NCI-H1048 (cell line): ENCODE results near the gene BIVM.
A peak's percentile ranks its signal among the peaks of the same experiment; 100 is the strongest.
"Not testable (repeated sequence)": the region's sequence is repeated elsewhere in the genome, so short reads cannot be mapped to it uniquely, and the experiment has no call there.

Source experiments
- DNase-seq: peaks from one replicate; lab custom pipeline; 2025; lab: John Stamatoyannopoulos, UW

The BIVM gene

GRCh38 chr13:102798581-102799425 lies at the start of gene BIVM, which contains the start of gene POGLUT2:
TSS of gene BIVM (plus strand) at chr13:102799119. CDS start at chr13:102807268, 8,149 bp downstream.
TSS of gene POGLUT2 (minus strand) at chr13:102798976. CDS start at chr13:102798670, 306 bp downstream.
- peak; percentile 87 for DNase-seq

GRCh38 chr13:102751886-102752285 lies 47.0 kb upstream of the BIVM start:
- no peak for DNase-seq

GRCh38 chr13:102757006-102757405 lies 41.9 kb upstream of the BIVM start:
- DNase-seq: no peak

- DNase-seq: no peak
Measured at GRCh38 chr13:102758842-102759241, 40.1 kb upstream of the BIVM start.

- DNase-seq: no peak
Measured at GRCh38 chr13:102761071-102761470, 37.8 kb upstream of the BIVM start.

GRCh38 chr13:102763741-102764140 lies 35.2 kb upstream of the BIVM start:
- no peak for DNase-seq

- DNase-seq: no peak
Measured at GRCh38 chr13:102768909-102769308, 30.0 kb upstream of the BIVM start.

- DNase-seq: no peak
Measured at GRCh38 chr13:102769679-102770078, 29.2 kb upstream of the BIVM start.

- DNase-seq: no peak
Measured at GRCh38 chr13:102770435-102770834, 28.5 kb upstream of the BIVM start.

- no peak for DNase-seq
Measured at GRCh38 chr13:102771298-102772041, 27.4 kb upstream of the BIVM start.

- no peak for DNase-seq
Measured at GRCh38 chr13:102772042-102772425, 26.9 kb upstream of the BIVM start.

- peak; percentile 76 for DNase-seq
Measured at GRCh38 chr13:102773441-102774213, 25.3 kb upstream of the BIVM start, which contains the start of gene TEX30. TSS of gene TEX30 (minus strand) at chr13:102773786. CDS start at chr13:102770026, 3,760 bp downstream.

- DNase-seq: no peak
Measured at GRCh38 chr13:102774214-102774568, 24.7 kb upstream of the BIVM start.

- no peak for DNase-seq
Measured at GRCh38 chr13:102774591-102775520, 24.1 kb upstream of the BIVM start.

- no peak for DNase-seq
Measured at GRCh38 chr13:102776271-102776670, 22.6 kb upstream of the BIVM start.

- DNase-seq: no peak
Measured at GRCh38 chr13:102777736-102778135, 21.2 kb upstream of the BIVM start.

GRCh38 chr13:102779436-102780159 lies 19.3 kb upstream of the BIVM start:
- DNase-seq: no peak

GRCh38 chr13:102780656-102781055 lies 18.3 kb upstream of the BIVM start:
- DNase-seq: not testable (repeated sequence)

GRCh38 chr13:102781591-102781990 lies 17.3 kb upstream of the BIVM start:
- no peak for DNase-seq

- no peak for DNase-seq
Measured at GRCh38 chr13:102784483-102784882, 14.4 kb upstream of the BIVM start.
